HG03378 (cell line): ENCODE results near the gene BOD1.
"Not testable (repeated sequence)": the region's sequence is repeated elsewhere in the genome, so short reads cannot be mapped to it uniquely, and the experiment has no call there.

Source experiments
- ATAC-seq: cut with Tn5 transposase; IDR thresholded peaks from one replicate; pipeline ENCODE4 v1.9.1; 2021; ENCODE audit warnings: mild to moderate bottlenecking, moderate library complexity; ENCODE audit not compliant: unreplicated experiment

Gene BOD1

GRCh38 chr5:173620784-173621183 lies 4.3 kb upstream of the BOD1 start:
- ATAC-seq = no peak

DNA sequence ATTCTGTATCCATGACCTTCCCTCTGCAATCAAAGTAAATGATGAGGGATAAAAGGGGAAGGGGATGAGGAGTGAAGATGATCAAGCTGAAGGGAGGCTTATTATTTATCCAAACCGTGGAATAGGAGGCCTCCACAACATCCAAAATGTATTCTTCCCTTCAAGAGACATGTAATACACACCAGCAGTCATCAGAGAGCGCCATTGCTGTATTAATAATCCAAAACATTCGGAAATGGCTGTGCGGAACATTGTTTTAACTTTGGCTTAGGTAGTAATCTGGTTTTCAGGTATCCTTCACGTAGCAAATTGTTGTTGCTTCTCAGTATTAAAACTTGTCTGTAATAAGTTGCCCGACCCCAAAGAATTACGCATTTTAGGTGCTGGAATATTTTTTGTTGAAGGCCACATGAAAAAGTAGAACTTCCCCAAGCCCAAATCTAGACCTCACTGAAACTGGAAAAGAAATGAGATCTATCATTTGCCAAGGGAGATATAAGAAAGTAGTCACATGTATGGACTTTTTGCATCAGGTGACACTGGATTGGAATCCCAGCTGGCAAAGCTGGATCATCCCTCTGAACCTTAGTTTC lies 2.6 kb upstream of the BOD1 start:
- no peak for ATAC-seq

GRCh38 chr5:173615884-173616576 lies 420 bp downstream of the BOD1 start:
- peak; percentile 57 for ATAC-seq

- no peak for ATAC-seq
These were observed 1.9 kb downstream of the BOD1 start for GRCh38 chr5:173614591-173614990.

- no peak for ATAC-seq
These were observed 2.9 kb downstream of the BOD1 start for GRCh38 chr5:173613433-173614159.

DNA sequence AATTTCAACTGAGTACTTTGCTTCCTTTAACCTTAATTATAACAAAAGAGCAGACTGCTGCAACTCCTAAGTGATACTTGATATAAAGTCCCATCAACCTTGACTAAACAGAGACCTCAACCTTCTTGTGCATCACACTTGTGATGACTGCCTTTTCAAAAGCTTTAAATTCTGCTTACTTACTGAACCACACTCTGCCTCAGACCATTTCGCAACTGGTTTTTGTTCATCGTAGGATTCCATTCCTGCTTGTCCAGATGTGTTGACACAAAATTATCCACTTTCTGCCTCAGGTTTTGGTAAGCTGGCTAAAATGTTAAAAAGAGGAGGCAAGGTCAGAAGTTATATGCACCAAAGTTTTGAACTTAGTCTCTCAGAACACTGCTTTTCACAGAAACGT lies 3.5 kb downstream of the BOD1 start:
- ATAC-seq = no peak

- ATAC-seq = no peak
These were observed 4.7 kb downstream of the BOD1 start for GRCh38 chr5:173611706-173612105.

DNA sequence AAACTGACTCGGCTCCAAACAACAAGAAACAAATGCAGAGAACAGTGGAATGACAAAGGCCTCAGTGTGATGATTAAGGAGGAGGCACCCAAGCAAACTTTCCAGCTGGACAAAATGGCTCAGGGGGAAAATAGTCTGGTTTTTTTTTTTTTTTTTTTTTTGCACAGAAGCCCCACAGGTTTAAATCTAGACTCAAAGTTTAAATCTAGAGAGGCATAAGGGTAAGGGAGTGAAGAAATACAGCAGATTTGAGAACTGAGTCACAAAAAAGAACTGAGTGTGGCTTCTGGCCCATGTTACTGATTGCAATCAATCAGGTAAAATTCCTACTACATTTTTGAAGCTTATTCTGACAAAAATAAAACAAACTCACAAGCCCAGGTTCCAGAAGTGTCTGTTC lies 12.3 kb downstream of the BOD1 start:
- no peak for ATAC-seq

DNA sequence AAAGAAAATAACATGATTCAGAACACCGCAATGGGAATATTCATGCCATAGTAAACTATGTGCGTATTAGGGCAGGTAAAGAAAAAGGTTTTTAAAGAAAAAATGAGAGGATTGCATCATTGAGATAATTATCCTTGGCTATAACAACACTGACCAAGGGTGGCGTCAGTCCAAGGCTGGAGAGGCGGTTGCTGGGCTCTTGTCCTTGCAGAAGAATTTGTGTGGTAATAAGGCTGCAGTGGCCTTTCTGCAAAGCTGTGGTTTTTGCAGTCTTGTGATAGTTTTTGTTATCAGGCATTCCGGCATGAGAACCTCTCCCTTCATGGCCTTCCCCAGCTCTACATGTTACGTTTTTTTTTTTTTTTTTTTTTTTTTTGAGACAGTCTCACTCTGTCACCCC lies 14.0 kb downstream of the BOD1 start:
- ATAC-seq = no peak

GRCh38 chr5:173598686-173599085 lies 17.8 kb downstream of the BOD1 start:
- no peak for ATAC-seq

- ATAC-seq = no peak
These were observed 19.1 kb downstream of the BOD1 start for GRCh38 chr5:173597304-173597703.

DNA sequence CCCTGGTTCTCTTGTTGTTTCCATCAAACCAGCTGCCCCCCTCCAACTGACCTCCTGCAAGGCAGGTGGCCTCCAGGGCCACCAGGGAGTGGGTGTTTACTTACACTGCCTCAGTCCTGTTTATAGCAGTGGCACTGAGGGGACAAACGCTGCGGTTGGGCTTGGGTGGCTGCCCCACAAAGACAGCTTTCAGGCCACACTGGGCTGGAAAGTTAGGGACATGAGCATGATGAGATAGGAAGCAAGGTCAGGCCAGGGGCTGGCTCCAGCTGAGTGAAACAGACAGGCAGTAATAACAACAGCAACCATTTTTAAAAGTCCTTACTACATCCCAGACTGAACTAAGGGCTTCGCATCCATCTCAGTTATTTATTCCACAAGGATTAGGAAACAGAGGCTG lies 20.6 kb downstream of the BOD1 start:
- no peak for ATAC-seq

GRCh38 chr5:173594061-173594460 lies 22.4 kb downstream of the BOD1 start:
- ATAC-seq = no peak

DNA sequence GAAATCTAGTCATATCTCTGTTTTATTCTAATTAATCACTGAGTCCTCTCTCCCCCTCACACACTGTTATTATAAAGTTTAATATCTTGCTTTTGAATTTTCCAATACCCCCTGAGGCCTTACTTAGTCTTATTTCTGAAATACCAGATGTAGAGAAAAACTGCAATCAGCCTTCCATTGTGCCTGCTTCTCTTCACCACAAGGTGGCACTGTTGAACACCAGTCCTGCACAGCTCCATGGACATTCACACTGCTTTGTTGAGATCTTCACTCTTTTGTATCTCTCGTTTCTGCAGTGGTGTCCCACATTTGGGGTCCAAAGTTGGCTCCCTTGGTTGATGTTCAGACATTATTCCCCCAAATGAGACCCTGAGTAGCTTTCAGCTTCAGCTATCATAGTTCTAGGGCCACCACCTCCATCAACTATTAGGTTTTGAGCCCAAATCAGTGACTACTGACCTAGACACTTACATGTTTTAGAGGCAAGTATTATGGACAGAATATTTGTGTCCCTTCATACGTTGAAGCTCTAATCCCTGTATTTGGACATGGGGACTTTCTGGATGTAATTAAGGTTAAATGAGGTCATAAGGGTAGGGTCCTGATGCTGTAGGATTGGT lies 24.3 kb downstream of the BOD1 start:
- no peak for ATAC-seq

DNA sequence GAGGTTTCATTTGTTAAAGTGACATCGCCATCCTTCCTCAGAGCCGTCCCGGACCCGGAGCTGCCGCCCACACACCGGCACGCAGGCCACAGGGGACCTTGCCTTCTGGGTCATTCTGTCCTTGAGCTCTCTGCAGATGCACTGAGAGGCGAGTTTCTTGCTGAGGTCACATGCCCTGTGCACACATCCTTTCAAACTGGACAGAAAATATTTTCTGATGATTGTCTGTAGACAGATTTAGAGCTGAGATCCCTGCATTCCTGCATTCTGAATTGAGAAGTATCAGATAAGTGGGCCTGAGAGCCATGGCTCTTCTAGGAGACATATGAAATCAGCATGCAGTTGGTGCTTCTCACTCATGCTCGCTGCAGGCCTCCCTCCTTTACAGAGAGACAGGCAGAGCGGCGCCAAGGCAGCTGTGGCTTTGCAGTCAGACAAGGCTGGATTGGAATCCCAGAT lies 25.4 kb downstream of the BOD1 start:
- no peak for ATAC-seq

- ATAC-seq = no peak
These were observed 25.9 kb downstream of the BOD1 start for GRCh38 chr5:173590436-173591055.

GRCh38 chr5:173586133-173586532 lies 30.3 kb downstream of the BOD1 start:
- not testable (repeated sequence) for ATAC-seq

- no peak for ATAC-seq
These were observed 33.1 kb downstream of the BOD1 start for GRCh38 chr5:173583346-173583745.

- ATAC-seq = no peak
These were observed 34.0 kb downstream of the BOD1 start for GRCh38 chr5:173582216-173583111.
